Measurements from ENCODE around the gene SLFNL1.

DNA sequence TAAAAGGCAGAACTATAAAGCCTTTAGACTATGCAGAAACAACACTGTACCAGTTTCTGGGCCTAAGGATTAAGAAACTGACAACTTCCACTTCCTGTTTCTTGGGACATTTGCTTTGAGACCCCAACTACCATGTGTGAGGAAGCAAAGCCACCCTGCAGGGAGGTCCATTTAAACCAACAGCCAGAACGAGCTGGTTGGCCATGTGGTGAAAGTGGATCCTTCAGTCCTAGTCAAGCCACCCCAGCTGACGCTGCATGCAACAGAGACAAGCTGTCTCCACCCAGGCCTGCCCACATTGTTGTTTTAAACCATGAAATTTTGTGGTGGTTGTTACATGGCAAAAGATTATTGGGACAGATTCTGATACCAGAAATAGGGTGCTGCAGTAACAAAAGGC is 31.8 kb upstream of the SLFNL1 start:
- TF ChIP-seq, protein P1, sequence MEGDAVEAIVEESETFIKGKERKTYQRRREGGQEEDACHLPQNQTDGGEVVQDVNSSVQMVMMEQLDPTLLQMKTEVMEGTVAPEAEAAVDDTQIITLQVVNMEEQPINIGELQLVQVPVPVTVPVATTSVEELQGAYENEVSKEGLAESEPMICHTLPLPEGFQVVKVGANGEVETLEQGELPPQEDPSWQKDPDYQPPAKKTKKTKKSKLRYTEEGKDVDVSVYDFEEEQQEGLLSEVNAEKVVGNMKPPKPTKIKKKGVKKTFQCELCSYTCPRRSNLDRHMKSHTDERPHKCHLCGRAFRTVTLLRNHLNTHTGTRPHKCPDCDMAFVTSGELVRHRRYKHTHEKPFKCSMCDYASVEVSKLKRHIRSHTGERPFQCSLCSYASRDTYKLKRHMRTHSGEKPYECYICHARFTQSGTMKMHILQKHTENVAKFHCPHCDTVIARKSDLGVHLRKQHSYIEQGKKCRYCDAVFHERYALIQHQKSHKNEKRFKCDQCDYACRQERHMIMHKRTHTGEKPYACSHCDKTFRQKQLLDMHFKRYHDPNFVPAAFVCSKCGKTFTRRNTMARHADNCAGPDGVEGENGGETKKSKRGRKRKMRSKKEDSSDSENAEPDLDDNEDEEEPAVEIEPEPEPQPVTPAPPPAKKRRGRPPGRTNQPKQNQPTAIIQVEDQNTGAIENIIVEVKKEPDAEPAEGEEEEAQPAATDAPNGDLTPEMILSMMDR (IDR thresholded peaks at IDR 0.05) = no peak
- no peak for TF ChIP-seq POLR2A (IDR thresholded peaks at IDR 0.05)
